GM12878 (cell line): ENCODE results near the gene TULP4. TPM values are rescaled to one million over a fixed set of nuclear protein-coding genes. Genes with fewer than 3 reads are reported as not detected.

Experiments
- ATAC-seq: fragments of 200-7000 bp; cut with Tn5 transposase; 3 replicates; pipeline ENCODE4 v1.9.1; 2020; ENCODE audit warnings: mild to moderate bottlenecking, moderate library complexity
- BruUV-seq: library from RNA; stranded (reverse); fragments of 400-500 nt; replicated peaks from 2 replicates; lab custom pipeline; 2021; lab: Mats Ljungman, UMichigan
- CTCF ChIA-PET: fragments of 300-600 bp; sonication (Branson Sonifier 250); formaldehyde crosslinking; extraction: SDS; loops from one replicate; lab custom pipeline; 2021; ENCODE audit warnings: inconsistent platforms; lab: Yijun Ruan, JAX
- POLR2A ChIA-PET: fragments of 350-600 bp; formaldehyde crosslinking; extraction: SDS; loops from one replicate; lab custom pipeline; 2021; ENCODE audit warnings: inconsistent platforms; lab: Charles Lee
- RAD21 ChIA-PET: fragments of 300-600 bp; sonication (Branson Sonifier 250); formaldehyde crosslinking; loops from one replicate; lab custom pipeline; 2023; ENCODE audit warnings: antibody characterized with exemption; ENCODE audit not compliant: unreplicated experiment; lab: Charles Lee
- SMC1A ChIA-PET: fragments of 300-600 bp; sonication (Branson Sonifier 250); formaldehyde crosslinking; loops from one replicate; lab custom pipeline; 2023; ENCODE audit not compliant: unreplicated experiment, uncharacterized antibody; lab: Charles Lee
- DNase-seq: peaks from one replicate; pipeline ENCODE4 v3.0.0-alpha.2; 2011; ENCODE audit warnings: low read depth, low spot score
- FAIRE-seq: peaks from 3 replicates; lab custom pipeline; 2011; peaks lifted over from hg19 to GRCh38; lab: Jason Lieb, UNC
- H2AFZ ChIP-seq: 2 replicates; pipeline ENCODE4 v1.6.0; 2011; ENCODE audit warnings: low read depth, low read length, control low read depth; ENCODE audit not compliant: control insufficient read depth
- H3K27ac ChIP-seq: 2 replicates; pipeline ENCODE4 v1.5.1; 2011; ENCODE audit warnings: control low read depth; ENCODE audit not compliant: control insufficient read depth, insufficient read depth
- H3K27me3 ChIP-seq, 2 experiments: replicated peaks in 1 of 2; 2 replicates each; pipeline versions ENCODE4 v1.6.0 to v1.6.1; 2011; ENCODE audit warnings: low read length in 1 of 2; ENCODE audit not compliant: control insufficient read depth in 2 of 2, insufficient read depth in 2 of 2
- H3K36me3 ChIP-seq, 2 experiments: 2 replicates each; pipeline ENCODE4 v1.5.1; 2011; ENCODE audit warnings: low read length in 1 of 2; ENCODE audit not compliant: control insufficient read depth in 2 of 2, insufficient read depth in 2 of 2
- H3K4me1 ChIP-seq: 2 replicates; pipeline ENCODE4 v1.6.1; 2011; ENCODE audit warnings: mild to moderate bottlenecking, low read length, moderate library complexity, mixed read lengths; ENCODE audit not compliant: control insufficient read depth, insufficient read depth
- H3K4me2 ChIP-seq: 2 replicates; pipeline ENCODE4 v1.6.0; 2011; ENCODE audit warnings: control low read depth; ENCODE audit not compliant: control insufficient read depth, insufficient read depth
- H3K4me3 ChIP-seq: fragments of 200-600 bp; sonication (generic); 2 replicates; pipeline ENCODE4 v1.5.1; 2016
- H3K79me2 ChIP-seq: 2 replicates; pipeline ENCODE4 v1.6.0; 2011; ENCODE audit warnings: low read length; ENCODE audit not compliant: control insufficient read depth, insufficient read depth
- H3K9ac ChIP-seq: 2 replicates; pipeline ENCODE4 v1.8.0; 2011; ENCODE audit warnings: low read length, control low read depth, mixed read lengths; ENCODE audit not compliant: control insufficient read depth, insufficient read depth
- H3K9me3 ChIP-seq: replicated peaks from 3 replicates; pipeline ENCODE4 v1.5.1; 2011; ENCODE audit warnings: mild to moderate bottlenecking, low read length; ENCODE audit not compliant: control insufficient read depth, insufficient read depth
- H4K20me1 ChIP-seq: 2 replicates; pipeline ENCODE4 v1.6.0; 2011; ENCODE audit not compliant: control insufficient read depth, insufficient read depth
- FOXM1 ChIP-seq: IDR thresholded peaks from 2 replicates; pipeline ENCODE4 v1.6.1; 2012; ENCODE audit warnings: low read depth, mild to moderate bottlenecking, inconsistent platforms, low read length, moderate library complexity
- HDAC6 ChIP-seq: fragments of 200-600 bp; sonication (generic); IDR thresholded peaks from one replicate; pipeline ENCODE4 v1.8.0; 2017; ENCODE audit warnings: antibody characterized with exemption; ENCODE audit not compliant: unreplicated experiment
- IKZF1 ChIP-seq: fragments of 450-650 bp; conservative IDR thresholded peaks from 2 replicates; pipeline ENCODE4 v1.6.1; 2017; ENCODE audit warnings: antibody characterized with exemption, mild to moderate bottlenecking
- IRF4 ChIP-seq: IDR thresholded peaks from 2 replicates; pipeline ENCODE4 v1.6.1; 2011; ENCODE audit warnings: low read depth, low read length
- KLF5 ChIP-seq: fragments of 450-650 bp; IDR thresholded peaks from 2 replicates; pipeline ENCODE4 v1.6.1; 2014; ENCODE audit warnings: mild to moderate bottlenecking; ENCODE audit not compliant: partially characterized antibody
- NR2F1 ChIP-seq: fragments of 450-650 bp; conservative IDR thresholded peaks from 2 replicates; pipeline ENCODE4 v1.6.1; 2017; ENCODE audit warnings: mild to moderate bottlenecking
- WGBS: methylation state at CpG from one replicate; pipeline ENCODE4 v1.1.6; 2016; ENCODE audit warnings: low lambda C conversion rate; ENCODE audit not compliant: insufficient replicate concordance, insufficient coverage; ENCODE audit errors: missing lambda C conversion rate; 5-methylcytosine and 5-hydroxymethylcytosine counted together
- in situ Hi-C: fragments of 300-500 bp; cut with MboI; formaldehyde crosslinking; loops from 9 replicates; pipeline ENCODE4 v1.14.3; 2018; ENCODE audit warnings: mixed read lengths
- intact Hi-C: fragments of 100-400 bp; cut with micrococcal nuclease; formaldehyde crosslinking; loops from one replicate; pipeline ENCODE4 v1.14.2; 2022; ENCODE audit not compliant: unreplicated experiment
- polyA plus RNA-seq, 11 experiments: library from polyadenylated mRNA; depleted of rRNA in 4 of 11; unstranded in 6 of 11; stranded (reverse) in 5 of 11; fragments of >200 nt; fragmentation: Nextera tagmentation in 4 of 11; fragmentation: Illumina TruSeq in 1 of 11; extraction: Ambion mirVana in 4 of 11; extraction: Trizol in 1 of 11; gene quantifications; 1 replicate in 1 of 11; 2 replicates in 10 of 11; pipeline versions ENCODE4 v1.2.1 to v1.2.3, GENCODE V29; 2011 to 2016; ENCODE audit warnings: inconsistent platforms in 2 of 11, missing spikeins in 2 of 11, low read depth in 1 of 11
- total RNA-seq, 4 experiments: library from RNA; depleted of rRNA in 3 of 4; stranded (reverse); fragments of >200 nt in 3 of 4; fragmentation: Illumina TruSeq in 1 of 4; extraction: Trizol in 1 of 4; gene quantifications; 2 replicates each; pipeline versions ENCODE4 v1.2.1 to v1.2.3, GENCODE V29; 2013 to 2021
- TF ChIP-seq, protein P1 (sequence below): fragments of 450-650 bp; IDR thresholded peaks from 2 replicates; pipeline ENCODE4 v1.6.1; 2016; ENCODE audit warnings: mild to moderate bottlenecking
- TF ChIP-seq, protein P2 (sequence below): fragments of 450-650 bp; IDR thresholded peaks from 2 replicates; pipeline ENCODE4 v1.6.1; 2014; ENCODE audit warnings: mild to moderate bottlenecking

Gene TULP4
- total and polyA plus RNA-seq, 10 of the 15 experiments (the other 5 are each of a cell fraction or from before 2014, with no cell fraction given), result 0.73 to 31.8 (median 14.0) TPM

DNA sequence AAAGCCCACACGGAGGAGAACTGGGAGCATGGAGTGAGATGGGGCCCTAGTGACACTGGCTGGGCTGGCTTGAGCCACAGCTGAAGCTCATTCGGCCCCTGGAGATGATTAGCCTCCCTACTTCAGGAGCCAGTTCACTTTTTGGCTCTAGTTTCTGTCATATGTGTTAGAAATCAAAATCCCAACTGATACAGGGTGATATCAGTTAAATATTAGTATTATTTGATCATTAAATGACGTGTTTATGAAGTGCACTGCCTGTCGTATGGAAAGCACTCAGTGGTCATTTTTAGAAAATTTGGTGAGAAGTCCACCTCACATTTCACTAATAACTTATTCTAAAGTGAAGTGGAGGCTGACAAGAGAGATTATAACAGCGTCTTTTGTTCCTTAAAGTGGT is 59.0 kb downstream of the TULP4 start (continued):
- TF ChIP-seq IRF4 (no peak), FOXM1 (no peak), KLF5 (no peak)
- TF ChIP-seq, protein P1, sequence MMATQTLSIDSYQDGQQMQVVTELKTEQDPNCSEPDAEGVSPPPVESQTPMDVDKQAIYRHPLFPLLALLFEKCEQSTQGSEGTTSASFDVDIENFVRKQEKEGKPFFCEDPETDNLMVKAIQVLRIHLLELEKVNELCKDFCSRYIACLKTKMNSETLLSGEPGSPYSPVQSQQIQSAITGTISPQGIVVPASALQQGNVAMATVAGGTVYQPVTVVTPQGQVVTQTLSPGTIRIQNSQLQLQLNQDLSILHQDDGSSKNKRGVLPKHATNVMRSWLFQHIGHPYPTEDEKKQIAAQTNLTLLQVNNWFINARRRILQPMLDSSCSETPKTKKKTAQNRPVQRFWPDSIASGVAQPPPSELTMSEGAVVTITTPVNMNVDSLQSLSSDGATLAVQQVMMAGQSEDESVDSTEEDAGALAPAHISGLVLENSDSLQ, result no peak
- TF ChIP-seq, all 136 proteins: peak for 0

DNA sequence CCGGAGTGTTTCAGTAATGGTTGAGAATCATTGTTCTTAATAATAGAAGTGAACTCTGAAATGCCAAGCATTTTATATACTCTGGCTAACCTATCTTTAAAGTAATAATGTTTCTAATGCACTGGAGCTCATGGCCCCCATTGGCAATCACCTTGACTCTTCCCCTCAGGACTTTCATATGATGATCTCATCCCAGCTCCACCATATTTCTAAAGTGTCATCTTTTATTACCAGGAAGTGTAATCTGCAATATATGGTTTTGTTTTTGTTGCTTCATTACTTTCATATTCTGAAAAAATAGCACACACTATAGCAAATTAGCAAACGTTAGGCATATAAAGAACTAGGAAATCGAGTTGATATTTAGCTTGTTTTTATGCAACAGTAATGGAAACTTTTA is 60.3 kb downstream of the TULP4 start:
- Histone ChIP-seq H2AFZ (no peak overlapping the region), H4K20me1 (no peaks in the 10 kb centered on the region), H3K27me3 (no peaks in the 10 kb centered on the region), H3K27ac (no peak overlapping the region), H3K9me3 (no peaks in the 10 kb centered on the region), H3K4me2 (no peak overlapping the region), H3K4me1 (no peaks in the 10 kb centered on the region), H3K4me3 (no peak overlapping the region), H3K36me3 (peaks cover 0 to 2% of the 10 kb centered on the region in 2 experiments; a peak in 2 of 4 replicates), H3K79me2 (no peaks in the 10 kb centered on the region), H3K9ac (no peak overlapping the region)
- BruUV-seq, result no TSS peak
- in situ Hi-C loops (no loop called here), intact Hi-C loops (no loop called here)
- FAIRE-seq, result no peak
- no peak for DNase-seq
- TF ChIP-seq IKZF1, result no peak
- no peak for TF ChIP-seq NR2F1
- TF ChIP-seq HDAC6, result no peak
- TF ChIP-seq, protein P2, sequence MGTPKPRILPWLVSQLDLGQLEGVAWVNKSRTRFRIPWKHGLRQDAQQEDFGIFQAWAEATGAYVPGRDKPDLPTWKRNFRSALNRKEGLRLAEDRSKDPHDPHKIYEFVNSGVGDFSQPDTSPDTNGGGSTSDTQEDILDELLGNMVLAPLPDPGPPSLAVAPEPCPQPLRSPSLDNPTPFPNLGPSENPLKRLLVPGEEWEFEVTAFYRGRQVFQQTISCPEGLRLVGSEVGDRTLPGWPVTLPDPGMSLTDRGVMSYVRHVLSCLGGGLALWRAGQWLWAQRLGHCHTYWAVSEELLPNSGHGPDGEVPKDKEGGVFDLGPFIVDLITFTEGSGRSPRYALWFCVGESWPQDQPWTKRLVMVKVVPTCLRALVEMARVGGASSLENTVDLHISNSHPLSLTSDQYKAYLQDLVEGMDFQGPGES, result no peak
- CTCF ChIA-PET, result interaction anchor here (1.1 to 2.2 kb wide), 4 partner anchors 11 to 146 kb away, joined by 3 to 6 read pairs (median 4); no protein-coding TSS in a partner anchor
- RAD21 ChIA-PET, result no interaction called here
- WGBS, result 80% methylated on average over 3 of the region's 3 CpGs
- POLR2A ChIA-PET, result interaction anchor here (0.6 to 1.2 kb wide), 2 partner anchors 12 to 87 kb away, joined by 3 read pairs; no protein-coding TSS in a partner anchor
- SMC1A ChIA-PET, result interaction anchor here (0.6 to 3.5 kb wide), 5 partner anchors 11 to 63 kb away, joined by 3 to 14 read pairs (median 3); no protein-coding TSS in a partner anchor
- no peak for ATAC-seq
